CD8-positive, alpha-beta memory T cell (primary cell): ENCODE results near the gene RBMS1. TPM values are rescaled to one million over a fixed set of nuclear protein-coding genes. Genes with fewer than 3 reads are reported as not detected.

Experiments
- CTCF ChIA-PET: fragments of 350-600 bp; sonication (Branson Sonifier 250); formaldehyde crosslinking; loops from one replicate; lab custom pipeline; 2021; ENCODE audit warnings: antibody characterized with exemption; lab: Charles Lee
- POLR2A ChIA-PET: fragments of 350-600 bp; sonication (Branson Sonifier 250); formaldehyde crosslinking; loops from one replicate; lab custom pipeline; 2021; ENCODE audit warnings: antibody characterized with exemption; lab: Charles Lee
- DNase-seq, 5 donors: peaks; one replicate each; pipeline versions ENCODE4 v3.0.0 to v3.0.0-alpha.2; 2020 to 2022; ENCODE audit warnings: mixed read lengths in 1 of 5
- H3K27ac ChIP-seq: one replicate; pipeline ENCODE4 v1.7.0; 2013; ENCODE audit warnings: low read depth, mild to moderate bottlenecking, low read length, moderate library complexity
- H3K27me3 ChIP-seq: 2 replicates; pipeline ENCODE4 v1.7.0; 2013; ENCODE audit warnings: low read length, mild to moderate bottlenecking; ENCODE audit not compliant: insufficient read depth, poor library complexity, severe bottlenecking
- H3K36me3 ChIP-seq: 2 replicates; pipeline ENCODE4 v1.7.0; 2013; ENCODE audit warnings: mild to moderate bottlenecking, low read length, moderate library complexity; ENCODE audit not compliant: insufficient read depth
- H3K4me1 ChIP-seq: 2 replicates; pipeline ENCODE4 v1.7.0; 2013; ENCODE audit warnings: mild to moderate bottlenecking, low read length, moderate library complexity; ENCODE audit not compliant: insufficient read depth
- H3K4me3 ChIP-seq: 2 replicates; pipeline ENCODE4 v1.7.0; 2013; ENCODE audit warnings: mild to moderate bottlenecking, low read length
- H3K9me3 ChIP-seq: 2 replicates; pipeline ENCODE4 v1.7.0; 2013; ENCODE audit warnings: mild to moderate bottlenecking, low read length
- H3K27ac Mint-ChIP-seq, 8 donors: one replicate each; pipeline ENCODE4 v1.8.0; 2020 to 2021; ENCODE audit warnings: mixed read lengths in 8 of 8, mild to moderate bottlenecking in 6 of 8, inconsistent platforms in 3 of 8, moderate library complexity in 3 of 8
- H3K27me3 Mint-ChIP-seq, 2 donors: one replicate each; pipeline ENCODE4 v1.8.0; 2020 to 2021; ENCODE audit warnings: mixed read lengths in 2 of 2, mild to moderate bottlenecking in 1 of 2, moderate library complexity in 1 of 2
- H3K36me3 Mint-ChIP-seq, 3 donors: one replicate each; pipeline ENCODE4 v1.8.0; 2020 to 2021; ENCODE audit warnings: mixed read lengths in 3 of 3, inconsistent platforms in 1 of 3, mild to moderate bottlenecking in 1 of 3
- H3K4me1 Mint-ChIP-seq, 3 donors: one replicate each; pipeline ENCODE4 v1.8.0; 2020 to 2021; ENCODE audit warnings: mixed read lengths in 3 of 3, inconsistent platforms in 1 of 3, mild to moderate bottlenecking in 1 of 3
- H3K4me3 Mint-ChIP-seq, 7 donors: one replicate each; pipeline ENCODE4 v1.8.0; 2020 to 2021; ENCODE audit warnings: mixed read lengths in 7 of 7, mild to moderate bottlenecking in 6 of 7, moderate library complexity in 4 of 7, inconsistent platforms in 2 of 7
- H3K9me3 Mint-ChIP-seq, 5 donors: one replicate each; pipeline ENCODE4 v1.8.0; 2020 to 2022; ENCODE audit warnings: mixed read lengths in 5 of 5, mild to moderate bottlenecking in 3 of 5, moderate library complexity in 2 of 5, inconsistent platforms in 1 of 5
- polyA plus RNA-seq: library from polyadenylated mRNA; unstranded; fragments of 300-500 nt; fragmentation: Illumina TruSeq; gene quantifications from one replicate; pipeline ENCODE4 v1.2.3, GENCODE V29; 2021
- total RNA-seq, 2 experiments: library from RNA; stranded (reverse); gene quantifications; one replicate each; pipeline ENCODE4 v1.2.3, GENCODE V29; 2021

Gene RBMS1
- total and polyA plus RNA-seq, 3 experiments from 2014 or later: 48.8 to 130 (median 50.3) TPM

GRCh38 chr2:160362018-160362417 is 131.6 kb downstream of the RBMS1 start:
- Histone ChIP-seq H3K27me3 (no peaks in the 10 kb centered on the region), H3K27ac (no peak overlapping the region), H3K36me3 (peaks cover 13% of the 10 kb centered on the region), H3K4me3 (no peak overlapping the region), H3K9me3 (no peaks in the 10 kb centered on the region), H3K4me1 (peaks cover 4% of the 10 kb centered on the region)
- ChIA-PET CTCF (interaction anchor here (1.1 to 2.1 kb wide), 2 partner anchors 9 to 14 kb away, joined by 3 to 7 read pairs; no protein-coding TSS in a partner anchor), POLR2A (no interaction called here)
- Mint-ChIP-seq H3K27me3 (no peaks in the 10 kb centered on the region), H3K4me1 (peaks cover 71 to 92% (median 83%) of the 10 kb centered on the region in 3 donors), H3K9me3 (peaks cover 0 to 5% (median 0%) of the 10 kb centered on the region in 5 donors), H3K36me3 (peaks cover 0 to 65% (median 27%) of the 10 kb centered on the region in 3 donors), H3K27ac (peak overlapping the region in 4 of 8 donors; percentile 7 to 40 (median 18)), H3K4me3 (no peak overlapping the region)
- no peak for DNase-seq

GRCh38 chr2:160360089-160360757 is 133.4 kb downstream of the RBMS1 start:
- H3K27me3 ChIP-seq: no peaks in the 10 kb centered on the region
- Mint-ChIP-seq H3K9me3 (peaks cover 0 to 13% (median 0%) of the 10 kb centered on the region in 5 donors), H3K36me3 (peaks cover 9 to 57% (median 32%) of the 10 kb centered on the region in 3 donors), H3K27me3 (no peaks in the 10 kb centered on the region), H3K4me1 (peaks cover 76 to 94% (median 92%) of the 10 kb centered on the region in 3 donors), H3K4me3 (no peak overlapping the region), H3K27ac (peak overlapping the region in 6 of 8 donors; percentile 5 to 62 (median 42))
- ChIA-PET CTCF (no interaction called here), POLR2A (interaction anchor here (0.5 kb wide), 1 partner anchor 122 kb away, joined by 3 read pairs; no protein-coding TSS in a partner anchor)
- no peaks in the 10 kb centered on the region for H3K9me3 ChIP-seq
- peaks cover 8% of the 10 kb centered on the region for H3K4me1 ChIP-seq
- DNase-seq: no peak
- no peak overlapping the region for H3K4me3 ChIP-seq
- peaks cover 2% of the 10 kb centered on the region for H3K36me3 ChIP-seq
- H3K27ac ChIP-seq: no peak overlapping the region

DNA sequence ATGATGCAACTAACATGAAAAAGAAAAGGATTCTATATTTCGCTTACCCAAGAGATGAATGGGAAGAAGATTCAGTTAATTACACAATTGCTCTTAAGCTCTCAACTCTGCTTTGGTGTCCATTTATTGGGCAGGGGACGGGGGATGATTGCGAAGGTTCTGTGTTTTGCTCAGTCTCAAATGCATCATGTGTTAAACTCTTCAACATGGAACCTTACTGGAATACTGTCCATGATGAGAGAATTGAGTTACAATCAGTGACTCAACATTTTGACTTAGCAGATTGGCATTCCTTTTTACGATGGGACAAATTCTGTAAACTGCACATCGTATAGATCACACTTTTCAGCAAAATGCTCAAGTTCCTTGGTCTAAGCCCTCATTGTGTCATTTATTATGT is 135.6 kb downstream of the RBMS1 start:
- Mint-ChIP-seq H3K4me3 (no peak overlapping the region), H3K27ac (peak overlapping the region in 1 of 8 donors; percentile 1), H3K36me3 (peaks cover 9 to 39% (median 17%) of the 10 kb centered on the region in 3 donors), H3K27me3 (no peaks in the 10 kb centered on the region), H3K9me3 (peaks cover 0 to 13% (median 0%) of the 10 kb centered on the region in 5 donors), H3K4me1 (peaks cover 72 to 92% (median 92%) of the 10 kb centered on the region in 3 donors)
- H3K27me3 ChIP-seq: no peaks in the 10 kb centered on the region
- H3K36me3 ChIP-seq: no peaks in the 10 kb centered on the region
- H3K4me3 ChIP-seq: no peak overlapping the region
- no peak for DNase-seq
- CTCF ChIA-PET: no interaction called here
- H3K9me3 ChIP-seq: no peaks in the 10 kb centered on the region
- POLR2A ChIA-PET: no interaction called here
- H3K4me1 ChIP-seq: peaks cover 24% of the 10 kb centered on the region
- H3K27ac ChIP-seq: no peak overlapping the region

GRCh38 chr2:160356485-160356884 is 137.1 kb downstream of the RBMS1 start:
- no peaks in the 10 kb centered on the region for H3K36me3 ChIP-seq

DNA sequence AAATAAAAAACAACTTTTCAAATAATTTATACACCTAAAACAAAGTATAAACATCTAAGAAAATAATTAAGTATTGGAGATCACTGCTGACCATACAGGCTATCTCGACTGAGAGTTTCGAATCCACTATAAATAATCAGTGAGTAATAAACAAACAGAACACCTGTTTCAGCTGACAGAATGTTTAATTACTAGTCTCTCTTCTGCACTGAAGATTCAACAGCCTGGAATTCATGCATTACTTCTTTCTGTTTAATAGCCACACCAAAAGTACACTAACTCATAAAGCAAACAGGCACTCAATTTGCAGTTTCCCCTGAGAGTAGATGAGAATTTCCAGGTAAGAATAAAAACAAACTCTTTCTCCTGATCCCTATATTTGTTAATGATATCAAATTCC is 138.5 kb downstream of the RBMS1 start:
- Histone ChIP-seq H3K9me3 (no peaks in the 10 kb centered on the region), H3K4me3 (no peak overlapping the region), H3K4me1 (peaks cover 21% of the 10 kb centered on the region), H3K27ac (no peak overlapping the region), H3K27me3 (no peaks in the 10 kb centered on the region), H3K36me3 (no peaks in the 10 kb centered on the region)
- no peaks in the 10 kb centered on the region for H3K27me3 Mint-ChIP-seq
- ChIA-PET CTCF (interaction anchor here (1.0 kb wide), 1 partner anchor 638 kb away, joined by 3 read pairs; no protein-coding TSS in a partner anchor), POLR2A (no interaction called here)
- peaks cover 67 to 87% (median 85%) of the 10 kb centered on the region in 3 donors for H3K4me1 Mint-ChIP-seq
- no peak for DNase-seq
- H3K36me3 Mint-ChIP-seq: peaks cover 9 to 38% (median 17%) of the 10 kb centered on the region in 3 donors
- H3K4me3 Mint-ChIP-seq: peak overlapping the region in 2 of 7 donors; percentile 5 to 8
- peaks cover 0 to 13% (median 0%) of the 10 kb centered on the region in 5 donors for H3K9me3 Mint-ChIP-seq
- peak overlapping the region; percentile 8 to 82 (median 67) for H3K27ac Mint-ChIP-seq

More at GRCh38 chr2:160356485-160356884, 137.1 kb downstream of the RBMS1 start:
- ChIA-PET POLR2A (no interaction called here), CTCF (no interaction called here)
- H3K27me3 Mint-ChIP-seq: no peaks in the 10 kb centered on the region
- H3K27me3 ChIP-seq: no peaks in the 10 kb centered on the region
- peak overlapping the region in 6 of 8 donors; percentile 46 to 73 (median 57) for H3K27ac Mint-ChIP-seq
- H3K27ac ChIP-seq: no peak overlapping the region
- H3K4me1 ChIP-seq: peaks cover 21% of the 10 kb centered on the region
- no peak overlapping the region for H3K4me3 Mint-ChIP-seq
- no peak for DNase-seq
- H3K9me3 Mint-ChIP-seq: peaks cover 0 to 13% (median 0%) of the 10 kb centered on the region in 5 donors
- H3K4me3 ChIP-seq: no peak overlapping the region
- peaks cover 9 to 38% (median 16%) of the 10 kb centered on the region in 3 donors for H3K36me3 Mint-ChIP-seq
- H3K4me1 Mint-ChIP-seq: peaks cover 74 to 92% (median 91%) of the 10 kb centered on the region in 3 donors
- no peaks in the 10 kb centered on the region for H3K9me3 ChIP-seq

DNA sequence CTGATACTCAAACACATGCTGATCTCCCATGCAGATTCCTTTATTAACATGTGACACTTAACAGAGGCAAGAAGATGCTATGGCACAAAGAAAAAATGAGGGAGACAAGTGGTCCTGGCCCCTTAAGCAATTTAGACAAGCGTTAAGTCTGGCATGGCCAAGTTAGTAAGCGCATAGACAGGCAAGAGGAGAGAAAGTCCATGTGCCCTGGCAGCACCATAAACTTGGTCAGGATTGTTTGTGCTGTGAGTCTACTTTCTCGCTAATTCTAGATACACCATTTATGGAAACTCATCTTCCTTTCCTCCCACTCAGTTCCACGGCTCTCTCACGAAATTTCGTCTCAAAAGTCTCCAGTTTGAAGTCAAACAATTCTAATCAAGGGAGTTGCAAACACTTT is 138.9 kb downstream of the RBMS1 start:
- Histone ChIP-seq H3K4me1 (peaks cover 21% of the 10 kb centered on the region), H3K27ac (no peak overlapping the region), H3K9me3 (no peaks in the 10 kb centered on the region), H3K4me3 (no peak overlapping the region), H3K27me3 (no peaks in the 10 kb centered on the region), H3K36me3 (no peaks in the 10 kb centered on the region)
- Mint-ChIP-seq H3K36me3 (peaks cover 9 to 40% (median 17%) of the 10 kb centered on the region in 3 donors), H3K27ac (peak overlapping the region; percentile 19 to 81 (median 65)), H3K27me3 (no peaks in the 10 kb centered on the region), H3K4me1 (peaks cover 67 to 87% (median 85%) of the 10 kb centered on the region in 3 donors), H3K9me3 (peaks cover 0 to 13% (median 0%) of the 10 kb centered on the region in 5 donors), H3K4me3 (no peak overlapping the region)
- ChIA-PET CTCF (interaction anchor here (1.6 to 2.2 kb wide), 3 partner anchors 8 to 615 kb away, joined by 5 to 7 read pairs (median 5); no protein-coding TSS in a partner anchor), POLR2A (no interaction called here)
- DNase-seq: no peak

DNA sequence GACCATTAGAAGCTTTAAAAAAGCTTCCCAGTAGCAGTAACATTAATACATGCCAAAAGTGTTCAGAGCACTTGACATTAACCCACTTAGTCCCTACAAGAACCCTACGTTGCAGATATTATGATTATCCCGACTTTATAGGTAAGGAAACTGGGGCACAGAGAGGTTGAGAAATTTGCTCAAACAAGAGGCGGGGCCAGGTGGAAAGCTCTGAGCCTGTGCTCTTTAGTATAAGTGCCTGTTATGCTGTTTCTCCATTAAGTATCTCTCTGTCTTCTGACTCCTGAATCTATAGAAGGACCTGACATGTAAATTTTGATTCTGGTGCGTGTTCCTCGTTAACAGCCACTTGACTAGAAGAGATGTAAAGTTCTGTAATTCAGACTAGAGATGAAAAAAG is 139.8 kb downstream of the RBMS1 start:
- H3K27ac ChIP-seq: no peak overlapping the region
- H3K9me3 ChIP-seq: no peaks in the 10 kb centered on the region
- H3K36me3 ChIP-seq: no peaks in the 10 kb centered on the region
- ChIA-PET CTCF (interaction anchor here (0.8 to 2.2 kb wide), 12 partner anchors 9 to 710 kb away, joined by 3 to 7 read pairs (median 4); no protein-coding TSS in a partner anchor), POLR2A (no interaction called here)
- Mint-ChIP-seq H3K9me3 (peaks cover 0 to 13% (median 0%) of the 10 kb centered on the region in 5 donors), H3K36me3 (peaks cover 9 to 43% (median 20%) of the 10 kb centered on the region in 3 donors), H3K27me3 (no peaks in the 10 kb centered on the region), H3K27ac (peak overlapping the region in 5 of 8 donors; percentile 22 to 81 (median 57)), H3K4me3 (no peak overlapping the region), H3K4me1 (peaks cover 66 to 85% (median 84%) of the 10 kb centered on the region in 3 donors)
- H3K4me1 ChIP-seq: peaks cover 28% of the 10 kb centered on the region
- no peak overlapping the region for H3K4me3 ChIP-seq
- no peak for DNase-seq
- no peaks in the 10 kb centered on the region for H3K27me3 ChIP-seq
